ENCODE results near the gene PARD3. TPM values are rescaled to one million over a fixed set of nuclear protein-coding genes. Genes with fewer than 3 reads are reported as not detected.

PARD3 gene
- total and polyA plus RNA-seq, 4 experiments from 2014 or later: 0.13 to 0.25 TPM; not detected in 2

- Histone ChIP-seq H3K27ac (ENCODE audit: low read depth, low read length) (no peak overlapping the region), H3K4me3 (ENCODE audit: low read length in 2 of 2) (no peak overlapping the region), H3K4me1 (ENCODE audit: insufficient read depth, low read length) (no peaks in the 10 kb centered on the region), H3K36me3 (ENCODE audit: insufficient read depth, low read length) (no peaks in the 10 kb centered on the region), H3K9me3 (ENCODE audit: control insufficient read depth in 1 of 2, low read length in 2 of 2) (no peaks in the 10 kb centered on the region), H3K27me3 (ENCODE audit: insufficient read depth, low read length) (no peaks in the 10 kb centered on the region)
- Mint-ChIP-seq H3K9me3 (peaks cover 0 to under 1% (median 0%) of the 10 kb centered on the region in 8 donors), H3K27ac (no peak overlapping the region), H3K27me3 (no peaks in the 10 kb centered on the region), H3K4me1 (no peaks in the 10 kb centered on the region), H3K36me3 (no peaks in the 10 kb centered on the region), H3K4me3 (no peak overlapping the region)
- CTCF ChIA-PET (ENCODE audit: partially characterized antibody): no interaction called here
- POLR2A ChIA-PET (ENCODE audit: partially characterized antibody): no interaction called here
- DNase-seq: no peak
- intact Hi-C loops (cut with micrococcal nuclease): no loop called here
Observed at GRCh38 chr10:34151481-34151880, 663.6 kb downstream of the PARD3 start.

- Mint-ChIP-seq H3K9me3 (peaks cover 0 to 3% (median 0%) of the 10 kb centered on the region in 8 donors), H3K27ac (no peak overlapping the region), H3K36me3 (no peaks in the 10 kb centered on the region), H3K4me1 (no peaks in the 10 kb centered on the region), H3K27me3 (no peaks in the 10 kb centered on the region), H3K4me3 (no peak overlapping the region)
- H3K27ac ChIP-seq (ENCODE audit: low read depth, low read length): no peak overlapping the region
- POLR2A ChIA-PET (ENCODE audit: partially characterized antibody): no interaction called here
- CTCF ChIA-PET (ENCODE audit: partially characterized antibody): no interaction called here
- H3K9me3 ChIP-seq (ENCODE audit: control insufficient read depth in 1 of 2, low read length in 2 of 2): no peaks in the 10 kb centered on the region
- no peaks in the 10 kb centered on the region for H3K27me3 ChIP-seq (ENCODE audit: insufficient read depth, low read length)
- H3K4me1 ChIP-seq (ENCODE audit: insufficient read depth, low read length): no peaks in the 10 kb centered on the region
- no peak for DNase-seq
- no peaks in the 10 kb centered on the region for H3K36me3 ChIP-seq (ENCODE audit: insufficient read depth, low read length)
- no peak overlapping the region for H3K4me3 ChIP-seq (ENCODE audit: low read length in 2 of 2)
- intact Hi-C loops (cut with micrococcal nuclease): no loop called here
Observed at GRCh38 chr10:34150103-34150502, 665.0 kb downstream of the PARD3 start.

DNA sequence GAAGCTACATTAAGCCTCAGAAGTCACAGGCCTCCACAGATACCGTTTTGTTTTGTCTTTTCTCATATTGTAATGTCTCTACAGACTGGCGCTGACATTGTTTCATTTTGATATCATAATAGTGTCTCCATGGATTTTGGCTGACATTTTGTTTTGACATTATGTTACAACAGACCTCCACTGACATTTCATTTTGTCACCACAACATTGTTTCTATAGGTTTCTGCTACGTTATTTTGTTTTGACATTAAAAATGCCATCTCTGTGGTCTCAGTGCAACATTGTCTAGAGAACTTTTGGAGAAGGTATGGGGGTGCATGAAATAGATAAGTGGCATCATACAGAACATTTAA, 666.8 kb downstream of the PARD3 start:
- Mint-ChIP-seq H3K36me3 (no peaks in the 10 kb centered on the region), H3K4me1 (no peaks in the 10 kb centered on the region)

GRCh38 chr10:34147641-34148304, 667.3 kb downstream of the PARD3 start:
- H3K4me1 Mint-ChIP-seq: no peaks in the 10 kb centered on the region
- Histone ChIP-seq H3K27ac (ENCODE audit: low read depth, low read length) (no peak overlapping the region), H3K27me3 (ENCODE audit: insufficient read depth, low read length) (no peaks in the 10 kb centered on the region), H3K4me1 (ENCODE audit: insufficient read depth, low read length) (no peaks in the 10 kb centered on the region), H3K36me3 (ENCODE audit: insufficient read depth, low read length) (no peaks in the 10 kb centered on the region), H3K4me3 (ENCODE audit: low read length in 2 of 2) (no peak overlapping the region), H3K9me3 (ENCODE audit: control insufficient read depth in 1 of 2, low read length in 2 of 2) (no peaks in the 10 kb centered on the region)
- no peaks in the 10 kb centered on the region for H3K36me3 Mint-ChIP-seq
- peaks cover 0 to 3% (median 0%) of the 10 kb centered on the region in 8 donors for H3K9me3 Mint-ChIP-seq
- H3K27ac Mint-ChIP-seq: no peak overlapping the region
- no peak for DNase-seq
- ChIA-PET CTCF (ENCODE audit: partially characterized antibody) (no interaction called here), POLR2A (ENCODE audit: partially characterized antibody) (no interaction called here)
- H3K4me3 Mint-ChIP-seq: no peak overlapping the region
- no peaks in the 10 kb centered on the region for H3K27me3 Mint-ChIP-seq
- intact Hi-C loops (cut with micrococcal nuclease): no loop called here

More for the DNA sequence above, 666.8 kb downstream of the PARD3 start:
- H3K4me3 Mint-ChIP-seq: no peak overlapping the region
- H3K9me3 Mint-ChIP-seq: peaks cover 0 to 3% (median 0%) of the 10 kb centered on the region in 8 donors
- Histone ChIP-seq H3K4me3 (ENCODE audit: low read length in 2 of 2) (no peak overlapping the region), H3K27me3 (ENCODE audit: insufficient read depth, low read length) (no peaks in the 10 kb centered on the region), H3K4me1 (ENCODE audit: insufficient read depth, low read length) (no peaks in the 10 kb centered on the region), H3K36me3 (ENCODE audit: insufficient read depth, low read length) (no peaks in the 10 kb centered on the region), H3K9me3 (ENCODE audit: control insufficient read depth in 1 of 2, low read length in 2 of 2) (no peaks in the 10 kb centered on the region), H3K27ac (ENCODE audit: low read depth, low read length) (no peak overlapping the region)
- intact Hi-C loops (cut with micrococcal nuclease): no loop called here
- no peaks in the 10 kb centered on the region for H3K27me3 Mint-ChIP-seq
- H3K27ac Mint-ChIP-seq: no peak overlapping the region
- POLR2A ChIA-PET (ENCODE audit: partially characterized antibody): no interaction called here
- DNase-seq: no peak
- CTCF ChIA-PET (ENCODE audit: partially characterized antibody): no interaction called here

DNA sequence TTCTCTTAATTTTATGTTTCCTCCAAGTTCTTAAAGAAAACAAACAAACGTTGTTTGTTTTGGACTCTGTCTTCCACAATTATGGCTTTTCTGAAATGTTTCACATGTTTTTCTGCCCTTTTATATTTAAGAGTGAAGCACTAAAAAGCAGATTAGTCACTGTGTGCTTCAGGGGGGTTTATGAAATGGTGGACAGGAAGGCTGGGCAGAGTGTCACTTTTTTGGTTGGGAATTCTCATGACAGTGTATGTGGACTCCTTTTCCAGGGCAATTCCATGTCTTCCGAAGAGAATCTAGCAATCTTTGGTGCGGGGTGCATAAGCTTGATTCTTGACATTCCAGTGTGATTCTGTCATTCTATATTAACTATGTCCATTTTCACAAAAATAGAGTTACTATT, 669.4 kb downstream of the PARD3 start:
- intact Hi-C loops (cut with micrococcal nuclease): no loop called here

GRCh38 chr10:34143466-34143865, 671.6 kb downstream of the PARD3 start:
- Histone ChIP-seq H3K4me3 (ENCODE audit: low read length in 2 of 2) (no peak overlapping the region), H3K4me1 (ENCODE audit: insufficient read depth, low read length) (no peaks in the 10 kb centered on the region), H3K9me3 (ENCODE audit: control insufficient read depth in 1 of 2, low read length in 2 of 2) (no peaks in the 10 kb centered on the region), H3K27me3 (ENCODE audit: insufficient read depth, low read length) (no peaks in the 10 kb centered on the region), H3K27ac (ENCODE audit: low read depth, low read length) (no peak overlapping the region), H3K36me3 (ENCODE audit: insufficient read depth, low read length) (no peaks in the 10 kb centered on the region)
- no peak for DNase-seq
- POLR2A ChIA-PET (ENCODE audit: partially characterized antibody): no interaction called here
- peaks cover 2 to 4% of the 10 kb centered on the region in 2 donors for H3K27me3 Mint-ChIP-seq
- no peaks in the 10 kb centered on the region for H3K36me3 Mint-ChIP-seq
- H3K9me3 Mint-ChIP-seq: peaks cover 0 to 3% (median 0%) of the 10 kb centered on the region in 8 donors
- H3K4me1 Mint-ChIP-seq: no peaks in the 10 kb centered on the region
- CTCF ChIA-PET (ENCODE audit: partially characterized antibody): no interaction called here
- intact Hi-C loops (cut with micrococcal nuclease): no loop called here
- no peak overlapping the region for H3K4me3 Mint-ChIP-seq
- H3K27ac Mint-ChIP-seq: no peak overlapping the region

More for the DNA sequence above, 669.4 kb downstream of the PARD3 start:
- Mint-ChIP-seq H3K9me3 (peaks cover 0 to 3% (median 0%) of the 10 kb centered on the region in 8 donors), H3K4me3 (no peak overlapping the region), H3K4me1 (no peaks in the 10 kb centered on the region), H3K36me3 (no peaks in the 10 kb centered on the region), H3K27ac (no peak overlapping the region), H3K27me3 (peaks cover 0 to 2% of the 10 kb centered on the region in 2 donors)
- CTCF ChIA-PET (ENCODE audit: partially characterized antibody): interaction anchor here (1.3 kb wide), 1 partner anchor 20 kb away, joined by 3 read pairs; no protein-coding TSS in a partner anchor
- POLR2A ChIA-PET (ENCODE audit: partially characterized antibody): no interaction called here
- Histone ChIP-seq H3K4me1 (ENCODE audit: insufficient read depth, low read length) (no peaks in the 10 kb centered on the region), H3K27me3 (ENCODE audit: insufficient read depth, low read length) (no peaks in the 10 kb centered on the region), H3K27ac (ENCODE audit: low read depth, low read length) (no peak overlapping the region), H3K4me3 (ENCODE audit: low read length in 2 of 2) (no peak overlapping the region), H3K9me3 (ENCODE audit: control insufficient read depth in 1 of 2, low read length in 2 of 2) (no peaks in the 10 kb centered on the region), H3K36me3 (ENCODE audit: insufficient read depth, low read length) (no peaks in the 10 kb centered on the region)
- no peak for DNase-seq

DNA sequence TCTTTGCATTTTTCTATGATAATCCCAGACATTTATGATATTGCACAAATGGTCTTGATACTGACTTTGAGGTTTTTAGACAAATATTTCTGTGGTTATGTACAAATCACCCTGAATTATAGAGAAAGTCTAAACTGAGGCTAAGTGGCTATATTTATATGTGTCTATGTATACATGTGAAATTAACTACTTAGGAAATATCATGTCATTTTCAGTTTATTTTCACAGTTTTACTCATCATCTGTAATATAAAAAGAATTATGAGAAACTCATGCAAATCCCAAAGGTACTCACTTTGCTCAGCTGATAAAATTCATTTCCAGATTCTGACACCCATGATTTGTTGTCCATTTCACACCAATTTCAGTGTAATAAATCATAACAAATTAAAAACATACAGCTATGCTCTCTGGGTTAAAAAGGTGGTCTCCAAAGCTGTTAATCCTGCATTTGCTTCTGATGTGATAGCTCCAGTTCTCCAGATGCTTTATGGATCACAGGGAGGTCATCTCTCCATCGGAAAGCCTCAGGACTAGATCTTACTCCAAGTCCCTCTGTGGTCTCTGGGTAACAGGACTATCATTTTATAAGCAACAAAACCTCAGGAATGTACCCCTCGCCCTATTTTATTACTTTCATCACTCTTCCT, 673.9 kb downstream of the PARD3 start:
- Mint-ChIP-seq H3K4me1 (no peaks in the 10 kb centered on the region), H3K9me3 (peaks cover 0 to 1% (median 0%) of the 10 kb centered on the region in 8 donors), H3K36me3 (no peaks in the 10 kb centered on the region), H3K27ac (no peak overlapping the region), H3K4me3 (no peak overlapping the region), H3K27me3 (peaks cover 4 to 5% of the 10 kb centered on the region in 2 donors)
- POLR2A ChIA-PET (ENCODE audit: partially characterized antibody): no interaction called here
- H3K36me3 ChIP-seq (ENCODE audit: insufficient read depth, low read length): no peaks in the 10 kb centered on the region
- DNase-seq: no peak
- CTCF ChIA-PET (ENCODE audit: partially characterized antibody): no interaction called here
- no peak overlapping the region for H3K4me3 ChIP-seq (ENCODE audit: low read length in 2 of 2)
- intact Hi-C loops (cut with micrococcal nuclease): no loop called here
- H3K27ac ChIP-seq (ENCODE audit: low read depth, low read length): no peak overlapping the region
- H3K9me3 ChIP-seq (ENCODE audit: control insufficient read depth in 1 of 2, low read length in 2 of 2): no peaks in the 10 kb centered on the region
- H3K27me3 ChIP-seq (ENCODE audit: insufficient read depth, low read length): no peaks in the 10 kb centered on the region
- no peaks in the 10 kb centered on the region for H3K4me1 ChIP-seq (ENCODE audit: insufficient read depth, low read length)

Data from CD4-positive, alpha-beta memory T cell (primary cell).